C4-2B (cell line): ENCODE measurements around the gene FOXN3.

Experiments used
- H3K27ac ChIP-seq: fragments of 450-650 bp; 2 replicates; pipeline ENCODE4 v1.5.1; 2017
- CTCF ChIP-seq: fragments of 450-650 bp; conservative IDR thresholded peaks from 2 replicates; pipeline ENCODE4 v1.5.1; 2017; ENCODE audit warnings: mild to moderate bottlenecking
- ZFX ChIP-seq: fragments of 450-650 bp; IDR thresholded peaks from 2 replicates; pipeline ENCODE4 v1.6.1; 2017

FOXN3 gene

GRCh38 chr14:89231426-89232113, 185.5 kb downstream of the FOXN3 start:
- no peak overlapping the region for H3K27ac ChIP-seq
- TF ChIP-seq CTCF, result no peak
- no peak for TF ChIP-seq ZFX

- TF ChIP-seq CTCF (no peak), ZFX (no peak)
- no peak overlapping the region for H3K27ac ChIP-seq
Measured at GRCh38 chr14:89228921-89229639, 188.0 kb downstream of the FOXN3 start.

DNA sequence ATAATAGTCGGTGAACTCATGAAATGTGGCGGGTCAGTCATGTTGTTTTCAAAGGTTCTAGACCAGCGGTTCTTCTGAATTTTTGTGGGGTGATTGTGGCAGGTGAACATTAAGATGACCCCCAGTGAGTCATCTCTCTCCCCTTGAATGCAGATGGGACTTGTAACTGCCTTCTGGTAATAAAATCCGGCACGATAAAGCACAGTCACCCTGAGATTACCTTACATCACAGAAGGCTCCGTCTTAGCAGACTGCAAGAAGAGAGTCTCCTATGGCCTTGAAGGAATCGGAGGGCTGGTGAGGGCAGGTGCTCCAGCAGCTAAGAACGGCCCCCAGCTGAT, 189.6 kb downstream of the FOXN3 start:
- no peak for TF ChIP-seq CTCF
- TF ChIP-seq ZFX, result no peak
- H3K27ac ChIP-seq, result no peak overlapping the region

DNA sequence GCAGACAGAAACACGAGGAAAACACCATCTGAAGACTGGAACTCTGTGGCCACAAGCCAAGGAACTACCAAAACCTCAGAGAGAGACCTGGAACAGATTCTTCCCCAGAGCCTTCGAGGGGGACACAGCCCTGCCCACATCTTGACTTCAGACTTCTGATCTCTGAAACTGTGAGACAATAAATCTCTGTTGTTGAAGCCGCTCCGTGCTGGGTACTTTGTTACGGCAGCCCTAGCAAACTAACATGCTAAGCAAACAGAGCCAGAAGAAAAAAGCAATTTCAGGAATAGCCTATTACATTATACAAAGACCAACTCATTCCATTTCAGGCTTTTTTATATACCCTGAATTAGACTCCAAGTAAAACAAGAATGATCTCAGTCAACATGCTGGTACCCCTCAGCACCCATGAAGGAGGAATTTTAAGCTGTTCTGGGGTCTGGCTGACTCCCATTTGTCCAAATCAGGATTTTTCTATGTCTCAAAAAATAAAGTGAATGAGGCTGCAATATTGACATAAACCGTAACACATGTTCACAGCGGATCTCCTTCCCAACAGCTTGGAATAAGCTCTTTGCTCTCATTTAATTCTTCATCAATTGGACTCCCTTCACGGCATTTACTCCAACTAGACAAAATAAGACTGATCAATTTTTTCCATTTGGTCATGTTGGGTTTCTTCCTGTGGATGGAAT, 190.1 kb downstream of the FOXN3 start:
- H3K27ac ChIP-seq, result no peak overlapping the region
- TF ChIP-seq CTCF (no peak), ZFX (no peak)

- H3K27ac ChIP-seq, result no peak overlapping the region
- TF ChIP-seq CTCF, result no peak
- no peak for TF ChIP-seq ZFX
Measured at GRCh38 chr14:89225607-89226006, 191.4 kb downstream of the FOXN3 start.

GRCh38 chr14:89221109-89221810, 195.8 kb downstream of the FOXN3 start:
- H3K27ac ChIP-seq, result no peak overlapping the region
- TF ChIP-seq ZFX (no peak), CTCF (no peak)
